MCF 10A (cell line): Measurements from ENCODE around the gene L1TD1. TPM values are rescaled to one million over a fixed set of nuclear protein-coding genes. Genes with fewer than 3 reads are reported as not detected.
"Not testable (repeated sequence)": the region's sequence is repeated elsewhere in the genome, so short reads cannot be mapped to it uniquely, and the experiment has no call there.

Experiments used
- BruUV-seq: library from RNA; stranded (reverse); fragments of 400-500 nt; replicated peaks from 2 replicates; lab custom pipeline; 2021; lab: Mats Ljungman, UMichigan
- CTCF ChIA-PET: fragments of 300-600 bp; sonication (Branson Sonifier 250); formaldehyde crosslinking; extraction: SDS; loops from one replicate; lab custom pipeline; 2021; ENCODE audit warnings: antibody characterized with exemption, inconsistent platforms; lab: Yijun Ruan, JAX
- POLR2A ChIA-PET: fragments of 300-600, 350-650 bp; sonication (Branson Sonifier 250); formaldehyde crosslinking; extraction: SDS; loops from one replicate; lab custom pipeline; 2020; ENCODE audit warnings: antibody characterized with exemption, inconsistent platforms; lab: Yijun Ruan, JAX
- DNase-seq: peaks from one replicate; pipeline ENCODE4 v3.0.0-alpha.2; 2018; ENCODE audit not compliant: unreplicated experiment
- H3K27ac Mint-ChIP-seq: one replicate; pipeline ENCODE4 v1.8.0; 2022; ENCODE audit warnings: mild to moderate bottlenecking, low read depth, mixed read lengths; ENCODE audit not compliant: unreplicated experiment
- H3K27me3 Mint-ChIP-seq: one replicate; pipeline ENCODE4 v1.8.0; 2022; ENCODE audit warnings: mixed read lengths; ENCODE audit not compliant: insufficient read depth, unreplicated experiment
- H3K36me3 Mint-ChIP-seq: one replicate; pipeline ENCODE4 v1.8.0; 2022; ENCODE audit warnings: mild to moderate bottlenecking, moderate library complexity, mixed read lengths; ENCODE audit not compliant: insufficient read depth, unreplicated experiment
- H3K4me1 Mint-ChIP-seq: one replicate; pipeline ENCODE4 v1.8.0; 2022; ENCODE audit warnings: mixed read lengths; ENCODE audit not compliant: insufficient read depth, unreplicated experiment
- H3K4me3 Mint-ChIP-seq: one replicate; pipeline ENCODE4 v1.8.0; 2022; ENCODE audit warnings: mild to moderate bottlenecking, moderate library complexity, mixed read lengths; ENCODE audit not compliant: unreplicated experiment
- H3K9me3 Mint-ChIP-seq: one replicate; pipeline ENCODE4 v1.8.0; 2022; ENCODE audit warnings: mixed read lengths; ENCODE audit not compliant: unreplicated experiment
- CTCF ChIP-seq: fragments of 200-600 bp; IDR thresholded peaks from one replicate; pipeline ENCODE4 v1.8.0; 2022; ENCODE audit warnings: antibody characterized with exemption, mild to moderate bottlenecking; ENCODE audit not compliant: unreplicated experiment
- intact Hi-C: fragments of 100-400 bp; cut with micrococcal nuclease; formaldehyde crosslinking; loops from 2 replicates; pipeline ENCODE4 v1.14.1; 2022
- total RNA-seq: library from RNA; stranded (reverse); gene quantifications from 2 replicates; pipeline ENCODE4 v1.2.3, GENCODE V29; 2022

Gene L1TD1
- total RNA-seq, 1 experiment from 2014 or later, result not detected

- no TSS peak for BruUV-seq
- peak; percentile 42 for DNase-seq
- no peak overlapping the region for H3K4me3 Mint-ChIP-seq
- no peak overlapping the region for H3K27ac Mint-ChIP-seq
- POLR2A ChIA-PET, result no interaction called here
- no peaks in the 10 kb centered on the region for H3K36me3 Mint-ChIP-seq
- H3K27me3 Mint-ChIP-seq, result no peaks in the 10 kb centered on the region
- H3K4me1 Mint-ChIP-seq, result no peaks in the 10 kb centered on the region
- CTCF ChIA-PET, result interaction anchor here (0.6 to 0.8 kb wide), 2 partner anchors 256 to 573 kb away, joined by 3 to 4 read pairs; no protein-coding TSS in a partner anchor
- intact Hi-C loops, result no loop called here
- no peak for TF ChIP-seq CTCF
- no peaks in the 10 kb centered on the region for H3K9me3 Mint-ChIP-seq
These were observed 14.0 kb upstream of the L1TD1 start for GRCh38 chr1:62180639-62181038.

GRCh38 chr1:62181532-62181931 is 13.1 kb upstream of the L1TD1 start:
- ChIA-PET CTCF (interaction anchor here (0.6 to 3.7 kb wide), 2 partner anchors 226 to 572 kb away, joined by 3 to 27 read pairs; no protein-coding TSS in a partner anchor), POLR2A (interaction anchor here (1.7 kb wide), 1 partner anchor 48 kb away, joined by 3 read pairs; no protein-coding TSS in a partner anchor)
- intact Hi-C loops, result no loop called here
- H3K36me3 Mint-ChIP-seq, result no peaks in the 10 kb centered on the region
- H3K27ac Mint-ChIP-seq, result no peak overlapping the region
- no TSS peak for BruUV-seq
- no peaks in the 10 kb centered on the region for H3K9me3 Mint-ChIP-seq
- no peak for TF ChIP-seq CTCF
- no peak overlapping the region for H3K4me3 Mint-ChIP-seq
- no peaks in the 10 kb centered on the region for H3K4me1 Mint-ChIP-seq
- H3K27me3 Mint-ChIP-seq, result no peaks in the 10 kb centered on the region
- no peak for DNase-seq

- intact Hi-C loops, BruUV-seq, DNase-seq, H3K4me3 Mint-ChIP-seq, H3K9me3 Mint-ChIP-seq, H3K4me1 Mint-ChIP-seq, H3K27ac Mint-ChIP-seq, H3K27me3 Mint-ChIP-seq, H3K36me3 Mint-ChIP-seq: not testable (repeated sequence)
- ChIA-PET POLR2A (interaction anchor here (1.2 to 1.7 kb wide), 2 partner anchors 17 to 48 kb away, joined by 3 read pairs; no protein-coding TSS in a partner anchor), CTCF (interaction anchor here (3.7 kb wide), 1 partner anchor 225 kb away, joined by 27 read pairs; no protein-coding TSS in a partner anchor)
These were observed 12.5 kb upstream of the L1TD1 start for GRCh38 chr1:62182157-62182556.

GRCh38 chr1:62183164-62184020 is 11.3 kb upstream of the L1TD1 start:
- H3K4me3 Mint-ChIP-seq, DNase-seq, H3K36me3 Mint-ChIP-seq, H3K27ac Mint-ChIP-seq, H3K9me3 Mint-ChIP-seq, intact Hi-C loops, H3K27me3 Mint-ChIP-seq, H3K4me1 Mint-ChIP-seq, BruUV-seq: not testable (repeated sequence)
- ChIA-PET POLR2A (interaction anchor here (0.6 to 1.7 kb wide), 3 partner anchors 15 to 226 kb away, joined by 3 read pairs; no protein-coding TSS in a partner anchor), CTCF (interaction anchor here (0.9 to 3.7 kb wide), 4 partner anchors 61 to 232 kb away, joined by 3 to 27 read pairs (median 4); no protein-coding TSS in a partner anchor)

GRCh38 chr1:62184336-62184735 is 10.3 kb upstream of the L1TD1 start:
- H3K4me1 Mint-ChIP-seq, result no peaks in the 10 kb centered on the region
- no TSS peak for BruUV-seq
- H3K4me3 Mint-ChIP-seq, result no peak overlapping the region
- H3K27me3 Mint-ChIP-seq, result no peaks in the 10 kb centered on the region
- no peak overlapping the region for H3K27ac Mint-ChIP-seq
- POLR2A ChIA-PET, result no interaction called here
- no peak for DNase-seq
- CTCF ChIA-PET, result interaction anchor here (0.6 to 3.7 kb wide), 9 partner anchors 9 to 1757 kb away, joined by 3 to 27 read pairs (median 4); no protein-coding TSS in a partner anchor
- no peaks in the 10 kb centered on the region for H3K9me3 Mint-ChIP-seq
- intact Hi-C loops, result no loop called here
- TF ChIP-seq CTCF, result no peak
- no peaks in the 10 kb centered on the region for H3K36me3 Mint-ChIP-seq

- DNase-seq, result peak; percentile 30
- H3K4me3 Mint-ChIP-seq, intact Hi-C loops, H3K27me3 Mint-ChIP-seq, H3K4me1 Mint-ChIP-seq, BruUV-seq, POLR2A ChIA-PET, H3K9me3 Mint-ChIP-seq, H3K36me3 Mint-ChIP-seq, H3K27ac Mint-ChIP-seq: not testable (repeated sequence)
- CTCF ChIA-PET, result interaction anchor here (1.1 to 3.7 kb wide), 5 partner anchors 10 to 222 kb away, joined by 3 to 27 read pairs (median 7); no protein-coding TSS in a partner anchor
These were observed 9.4 kb upstream of the L1TD1 start for GRCh38 chr1:62185233-62185632.
